ENCODE data around the gene ATP9B.

GRCh38 chr18:79048245-79048632 is 21.0 kb upstream of the ATP9B start:
- TF ChIP-seq YY1 (IDR thresholded peaks at IDR 0.05; ENCODE audit: insufficient read depth, insufficient read length) (no peak), SUZ12 (IDR thresholded peaks at IDR 0.05; ENCODE audit: extremely low read depth, insufficient read depth, insufficient read length) (no peak)
